ENCODE results near the gene DUSP1. TPM values are rescaled to one million over a fixed set of nuclear protein-coding genes. Genes with fewer than 3 reads are reported as not detected.

The DUSP1 gene
- total and polyA plus RNA-seq, 2 of the 13 experiments (the other 11 are each of a cell fraction or from before 2014, with no cell fraction given), result 27.1 to 55.5 TPM

DNA sequence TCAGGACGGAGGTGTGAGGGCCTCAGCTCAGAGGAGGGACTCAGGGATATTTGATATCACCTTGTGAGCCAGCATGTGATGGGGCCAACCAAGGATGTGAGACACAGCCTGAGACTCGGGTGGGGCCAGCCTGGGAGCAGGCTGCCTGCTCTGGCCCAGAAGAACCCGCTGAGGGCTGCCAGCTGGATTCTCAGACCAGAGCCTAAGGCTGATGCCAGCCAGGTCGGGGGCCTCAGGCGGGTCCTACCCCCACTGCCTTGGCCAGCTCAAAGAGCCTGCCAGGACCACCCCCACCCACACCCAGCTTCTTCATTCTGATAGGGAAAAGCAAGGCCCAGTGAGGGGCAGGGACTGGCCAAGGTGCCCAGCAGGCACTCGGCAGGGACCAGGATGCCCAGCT, 20.3 kb upstream of the DUSP1 start (continued):
- no peak for TF ChIP-seq AHDC1 (CRISPR knock-in tag; IDR thresholded peaks at IDR 0.05; ENCODE audit: borderline replicate concordance)

DNA sequence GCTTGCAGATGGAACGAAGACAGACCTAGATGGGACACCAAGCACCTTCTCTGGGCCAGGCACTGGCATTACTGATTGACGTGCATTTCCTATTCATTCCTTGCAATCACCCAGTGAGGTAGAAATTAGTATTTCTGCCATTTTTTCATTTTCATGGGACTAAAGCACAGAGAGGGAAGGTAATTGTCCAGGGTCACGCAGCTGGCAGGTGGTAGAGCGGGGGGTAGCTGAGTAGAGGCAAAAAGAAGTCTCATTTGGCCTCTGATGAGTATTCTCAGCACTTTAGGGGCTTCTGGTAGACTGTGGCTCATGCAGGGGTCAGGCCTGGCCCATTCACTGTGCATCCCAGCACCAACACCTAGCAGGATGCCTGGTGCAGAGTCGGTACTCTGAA, 19.5 kb upstream of the DUSP1 start:
- ChIA-PET POLR2A (interaction anchor here (0.6 to 9.8 kb wide), 7 partner anchors 10 to 96 kb away, joined by 3 to 425 read pairs (median 7); partner anchors contain the start of gene DUSP1), CTCF (ENCODE audit: low intra/inter-chr PET ratio, low total read pairs) (no interaction called here)
- Histone ChIP-seq H3K4me1 (ENCODE audit: insufficient read depth, low read length) (peaks cover 97% of the 10 kb centered on the region), H3K27ac (ENCODE audit: extremely low read length, insufficient read depth, low read length) (peak overlapping the region; percentile 92), H3K27me3 (ENCODE audit: control insufficient read depth in 1 of 2, insufficient read depth in 2 of 2, low read length in 2 of 2) (no peaks in the 10 kb centered on the region), H2AFZ (ENCODE audit: low read length) (no peak overlapping the region), H3K9ac (ENCODE audit: insufficient read depth, low read depth, low read length) (0 out of 2 replicates have a peak overlapping the region, but pooled peaks have one; percentile 80), H3K4me2 (ENCODE audit: low read depth, low read length) (peak overlapping the region; percentile 83), H3K9me3 (ENCODE audit: low read length) (no peaks in the 10 kb centered on the region), H3K36me3 (replicated peaks in 1 of 2; ENCODE audit: control insufficient read depth in 1 of 2, insufficient read depth in 2 of 2, low read length in 2 of 2) (no peaks in the 10 kb centered on the region), H4K20me1 (ENCODE audit: insufficient read depth, low read length) (no peaks in the 10 kb centered on the region), H3K4me3 (replicated peaks in 1 of 3; ENCODE audit: insufficient read depth in 1 of 3, low read depth in 2 of 3, low read length in 3 of 3) (no peak overlapping the region), H3K79me2 (ENCODE audit: insufficient read depth, low read length) (no peaks in the 10 kb centered on the region)
- TF ChIP-seq TGIF2 (CRISPR knock-in tag; IDR thresholded peaks at IDR 0.05) (no peak), ZNF768 (CRISPR knock-in tag; IDR thresholded peaks at IDR 0.05) (peak; percentile 82), KDM6A (CRISPR knock-in tag; IDR thresholded peaks at IDR 0.05; ENCODE audit: low read depth) (no peak)
- no TSS peak for BruUV-seq (replicated peaks)
- FAIRE-seq (no peak), DNase-seq (ENCODE audit: low spot score) (no peak), ATAC-seq (no peak)
- intact Hi-C loops (cut with micrococcal nuclease; ENCODE audit: unreplicated experiment) (no loop called here), in situ Hi-C loops (cut with HindIII; ENCODE audit: extremely low pct_ligation_motif_present, low pct_unique_long_range_greater_than_20kb) (no loop called here)
- 71% methylated on average over 5 of the region's 5 CpGs for WGBS (ENCODE audit: low lambda C conversion rate)
